GM13976 (cell line): Measurements from ENCODE around the gene CEP126.
"Not testable (repeated sequence)": the region's sequence is repeated elsewhere in the genome, so short reads cannot be mapped to it uniquely, and the experiment has no call there.

Experiments used
- DNase-seq: peaks from one replicate; pipeline ENCODE4 v3.0.0; 2012; ENCODE audit warnings: low spot score
- in situ Hi-C: fragments of 300-500 bp; cut with MboI; formaldehyde crosslinking; loops from one replicate; pipeline ENCODE4 v1.12.0; 2022; ENCODE audit warnings: low sequenced_read_pairs, mixed read lengths, inconsistent platforms; ENCODE audit not compliant: unreplicated experiment
- TF ChIP-seq, protein P1 (sequence below): IDR thresholded peaks from 2 replicates; pipeline ENCODE4 v1.5.1; 2012; ENCODE audit warnings: borderline replicate concordance, mild to moderate bottlenecking; ENCODE audit not compliant: insufficient read depth; ENCODE audit errors: extremely low read depth, missing control alignments, control extremely low read depth

Gene CEP126

DNA sequence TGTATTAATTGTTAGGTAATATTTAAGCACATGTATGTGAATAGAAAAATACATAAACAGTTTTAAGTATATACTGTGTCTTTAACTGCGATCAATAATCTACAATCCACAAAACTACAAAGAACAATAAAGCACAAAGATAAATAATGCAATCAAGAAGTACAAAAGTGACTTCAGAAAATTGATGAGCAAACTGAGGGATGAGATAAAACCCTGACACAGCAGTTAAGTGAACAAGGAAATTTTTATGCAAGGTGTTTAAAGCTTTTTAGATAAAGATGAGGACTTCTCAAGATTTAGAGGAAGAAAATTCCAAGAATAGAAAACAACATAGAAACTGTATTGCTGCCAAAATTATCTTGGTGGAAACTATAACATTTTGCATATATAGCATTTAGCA is 60.0 kb downstream of the CEP126 start:
- in situ Hi-C loops = no loop called here
- DNase-seq = no peak
- TF ChIP-seq, protein P1, sequence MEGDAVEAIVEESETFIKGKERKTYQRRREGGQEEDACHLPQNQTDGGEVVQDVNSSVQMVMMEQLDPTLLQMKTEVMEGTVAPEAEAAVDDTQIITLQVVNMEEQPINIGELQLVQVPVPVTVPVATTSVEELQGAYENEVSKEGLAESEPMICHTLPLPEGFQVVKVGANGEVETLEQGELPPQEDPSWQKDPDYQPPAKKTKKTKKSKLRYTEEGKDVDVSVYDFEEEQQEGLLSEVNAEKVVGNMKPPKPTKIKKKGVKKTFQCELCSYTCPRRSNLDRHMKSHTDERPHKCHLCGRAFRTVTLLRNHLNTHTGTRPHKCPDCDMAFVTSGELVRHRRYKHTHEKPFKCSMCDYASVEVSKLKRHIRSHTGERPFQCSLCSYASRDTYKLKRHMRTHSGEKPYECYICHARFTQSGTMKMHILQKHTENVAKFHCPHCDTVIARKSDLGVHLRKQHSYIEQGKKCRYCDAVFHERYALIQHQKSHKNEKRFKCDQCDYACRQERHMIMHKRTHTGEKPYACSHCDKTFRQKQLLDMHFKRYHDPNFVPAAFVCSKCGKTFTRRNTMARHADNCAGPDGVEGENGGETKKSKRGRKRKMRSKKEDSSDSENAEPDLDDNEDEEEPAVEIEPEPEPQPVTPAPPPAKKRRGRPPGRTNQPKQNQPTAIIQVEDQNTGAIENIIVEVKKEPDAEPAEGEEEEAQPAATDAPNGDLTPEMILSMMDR = no peak

DNA sequence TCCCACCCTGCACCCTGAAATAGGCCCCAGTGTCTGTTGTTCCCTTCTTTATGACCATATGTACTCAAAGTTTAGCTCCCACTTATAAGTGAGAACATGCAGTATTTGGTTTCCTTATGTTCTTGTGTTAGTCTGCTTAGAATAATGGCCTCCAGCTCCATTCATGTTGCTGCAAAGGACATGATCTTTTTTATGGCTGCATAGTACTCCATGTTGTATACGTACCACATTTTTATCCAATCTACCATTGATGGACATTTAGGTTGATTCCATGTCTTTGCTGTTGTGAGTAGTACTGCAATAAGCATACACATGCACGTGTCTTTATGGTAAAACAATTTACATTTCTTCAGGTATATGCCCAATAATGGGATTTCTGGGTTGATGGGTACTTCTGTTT is 60.9 kb downstream of the CEP126 start:
- TF ChIP-seq, protein P1 = no peak
- in situ Hi-C loops = no loop called here
- no peak for DNase-seq

DNA sequence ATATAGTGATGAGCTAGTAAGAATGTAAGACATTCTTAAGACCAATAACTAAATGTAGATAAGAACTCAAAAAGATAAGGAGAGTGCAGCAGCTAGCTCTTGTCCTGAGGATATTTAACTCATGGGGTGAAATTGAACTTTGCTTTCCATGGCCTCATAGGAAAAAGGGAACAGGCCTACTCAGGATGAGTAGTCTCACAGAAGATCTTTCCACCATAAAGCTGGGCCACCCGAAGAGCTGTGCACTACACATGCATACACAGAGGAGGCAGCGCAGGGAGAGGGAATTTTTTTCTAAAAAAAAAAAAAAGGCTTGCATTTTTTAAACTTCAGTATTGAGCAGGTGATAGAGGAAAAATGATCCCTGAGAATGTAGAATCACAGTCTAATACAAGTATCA is 72.6 kb downstream of the CEP126 start:
- TF ChIP-seq, protein P1 = no peak
- in situ Hi-C loops = no loop called here
- no peak for DNase-seq

DNA sequence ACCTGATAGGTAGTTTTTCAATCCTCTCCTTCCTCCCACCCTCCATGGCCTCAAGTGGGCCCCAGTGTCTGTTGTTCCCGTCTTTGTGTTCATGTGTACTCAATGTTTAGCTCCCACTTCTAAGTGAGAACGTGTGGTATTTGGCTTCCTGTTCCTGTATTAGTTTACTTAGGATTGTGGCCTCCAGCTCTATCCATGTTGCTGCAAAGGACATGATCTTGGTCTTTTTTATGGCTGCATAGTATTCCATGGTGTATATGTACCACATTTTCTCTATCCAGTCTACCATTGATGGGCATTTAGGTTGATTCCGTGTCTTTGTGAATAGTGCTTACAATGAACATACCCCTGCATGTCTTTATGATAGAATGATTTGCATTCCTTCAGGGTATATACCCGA is 78.4 kb downstream of the CEP126 start:
- TF ChIP-seq, protein P1 = no peak
- in situ Hi-C loops = no loop called here
- no peak for DNase-seq

DNA sequence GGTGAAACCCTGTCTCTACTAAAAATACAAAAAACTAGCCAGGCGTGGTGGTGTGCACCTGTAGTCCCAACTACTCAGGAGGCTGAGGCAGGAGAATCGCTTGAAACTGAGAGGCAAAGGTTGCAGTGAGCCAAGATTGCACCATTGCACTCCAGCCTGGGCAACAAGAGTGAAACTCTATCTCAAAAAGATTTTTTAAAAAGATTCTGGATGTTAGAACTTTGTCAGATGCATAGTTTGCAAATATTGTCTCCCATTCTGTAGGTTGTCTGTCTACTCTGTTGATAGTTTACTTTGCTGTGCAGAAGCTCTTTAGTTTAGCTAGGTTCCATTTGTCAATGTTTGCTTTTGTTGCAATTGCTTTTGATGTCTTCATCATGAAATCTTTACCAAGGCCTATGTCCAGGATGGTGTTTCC is 79.3 kb downstream of the CEP126 start:
- in situ Hi-C loops, DNase-seq: not testable (repeated sequence)

DNA sequence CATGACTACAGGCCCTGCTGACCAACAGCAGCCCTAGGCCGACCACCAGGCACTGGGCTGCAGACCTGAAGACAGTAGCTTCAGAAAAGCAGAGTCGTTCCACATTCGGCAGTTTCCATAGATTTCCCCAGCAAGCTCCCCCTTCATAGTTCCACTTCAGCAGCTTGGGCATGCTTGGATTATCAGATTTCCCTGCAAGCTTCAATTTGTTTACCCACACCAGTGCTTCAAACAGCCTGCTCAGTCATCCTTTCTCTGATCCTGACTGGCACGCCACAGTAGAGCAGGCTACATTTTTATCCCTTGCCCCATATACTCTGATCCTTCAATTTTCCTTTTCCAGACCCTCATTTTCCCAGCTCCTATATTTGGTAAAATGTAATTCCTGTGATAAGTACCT is 81.3 kb downstream of the CEP126 start:
- in situ Hi-C loops = no loop called here
- no peak for DNase-seq

DNA sequence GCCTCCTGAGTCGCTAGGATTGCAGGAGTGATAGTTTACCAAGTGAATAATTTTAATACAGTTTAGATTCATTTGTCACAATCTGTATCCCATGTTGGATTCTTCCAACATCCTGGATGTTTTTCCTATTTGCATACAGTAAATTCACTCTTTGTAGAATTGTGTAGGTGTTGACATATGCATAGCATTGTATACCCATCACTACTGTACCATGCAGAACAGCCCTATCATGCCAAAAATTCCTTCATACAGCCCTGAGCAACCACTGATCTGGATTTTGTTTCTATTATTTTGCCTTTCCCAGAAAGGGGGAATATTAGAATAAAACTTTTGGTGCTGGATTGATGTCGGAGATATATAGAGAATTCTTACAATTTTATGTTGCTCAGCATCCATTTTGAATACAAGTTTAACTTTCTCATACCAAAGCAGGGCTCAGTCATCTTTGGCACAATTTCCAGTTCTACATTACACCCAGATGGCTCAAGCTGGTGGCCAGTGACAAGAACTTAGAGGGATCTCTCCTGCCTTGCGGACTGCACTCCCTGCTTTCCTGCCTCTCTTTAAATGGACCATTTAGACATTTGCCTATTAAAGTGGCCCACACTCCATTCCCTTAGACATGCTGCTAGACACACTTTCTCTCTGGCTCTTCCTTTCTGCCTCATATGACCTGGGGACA is 87.0 kb downstream of the CEP126 start:
- TF ChIP-seq, protein P1 = no peak
- in situ Hi-C loops = no loop called here
- no peak for DNase-seq

More for the DNA sequence above, 81.3 kb downstream of the CEP126 start:
- TF ChIP-seq, protein P1 = no peak
